GM23248 (cell line): ENCODE data around the gene AFTPH.

ENCODE experiments used
- EZH2 ChIP-seq: fragments of 200-600 bp; sonication (generic); IDR thresholded peaks from 2 replicates; pipeline ENCODE4 v1.6.1; 2018; ENCODE audit warnings: antibody characterized with exemption, mild to moderate bottlenecking; ENCODE audit not compliant: insufficient read depth, poor library complexity, severe bottlenecking
- EZH2phosphoT487 ChIP-seq: fragments of 200-600 bp; sonication (generic); IDR thresholded peaks from 2 replicates; pipeline ENCODE4 v1.6.1; 2018; ENCODE audit warnings: antibody characterized with exemption, moderate library complexity, mild to moderate bottlenecking, low read depth; ENCODE audit not compliant: insufficient read depth

DNA sequence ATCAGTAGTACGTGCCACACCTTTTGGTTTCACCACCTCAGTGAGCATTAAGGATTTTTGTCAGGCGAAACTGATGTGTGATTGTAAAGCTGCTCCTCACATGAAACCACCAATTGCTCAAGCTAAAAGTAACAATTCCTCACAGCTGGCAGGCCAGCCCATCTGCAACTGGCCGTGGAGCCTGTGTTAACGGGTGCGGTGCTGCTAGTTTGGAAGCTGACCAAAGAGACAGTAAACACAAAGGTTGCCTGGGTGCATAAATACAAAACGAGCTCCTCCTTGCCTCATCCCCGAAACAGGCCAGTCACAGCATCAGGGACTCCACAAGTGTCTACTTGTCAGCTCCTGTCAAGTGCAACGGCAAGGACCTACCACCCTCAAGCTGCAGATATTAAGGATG lies 38.2 kb upstream of the AFTPH start:
- TF ChIP-seq EZH2 (no peak), EZH2phosphoT487 (no peak)
